ENCODE data around the gene RPP40.

Gene RPP40

DNA sequence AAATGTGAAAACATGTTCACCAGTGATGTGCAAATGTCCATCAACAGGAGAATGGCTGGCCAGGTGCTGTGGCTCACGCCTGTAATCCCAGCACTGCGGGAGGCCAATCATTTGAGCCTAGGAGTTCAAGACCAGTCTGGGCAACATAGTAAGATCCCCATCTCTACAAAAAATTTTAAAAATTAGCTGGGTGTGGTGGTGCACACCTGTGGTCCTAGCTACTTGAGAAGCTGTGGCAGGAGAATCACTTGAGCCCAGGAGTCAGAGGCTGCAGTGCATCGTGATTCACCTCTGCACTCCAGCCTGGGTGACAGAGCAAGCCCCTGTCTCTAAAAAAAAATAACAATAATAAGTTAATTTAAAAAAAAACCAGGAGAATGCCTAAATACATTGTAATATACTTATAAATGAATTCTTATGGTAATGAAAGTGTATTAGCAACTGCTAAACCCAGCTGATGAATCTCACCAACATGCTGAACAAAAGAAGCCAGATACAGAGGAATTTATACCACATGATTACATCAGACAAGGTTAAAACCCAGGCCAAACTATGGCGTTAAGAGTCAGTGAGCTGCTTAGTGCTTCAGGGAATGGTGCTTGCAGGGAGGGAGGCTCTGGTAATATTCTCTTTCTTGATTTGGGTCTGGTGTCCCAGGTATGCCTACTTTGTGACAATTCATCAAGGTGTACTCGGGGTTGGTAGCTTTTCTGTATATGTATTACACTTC, 36.4 kb downstream of the RPP40 start:
- DNase-seq, result no peak

DNA sequence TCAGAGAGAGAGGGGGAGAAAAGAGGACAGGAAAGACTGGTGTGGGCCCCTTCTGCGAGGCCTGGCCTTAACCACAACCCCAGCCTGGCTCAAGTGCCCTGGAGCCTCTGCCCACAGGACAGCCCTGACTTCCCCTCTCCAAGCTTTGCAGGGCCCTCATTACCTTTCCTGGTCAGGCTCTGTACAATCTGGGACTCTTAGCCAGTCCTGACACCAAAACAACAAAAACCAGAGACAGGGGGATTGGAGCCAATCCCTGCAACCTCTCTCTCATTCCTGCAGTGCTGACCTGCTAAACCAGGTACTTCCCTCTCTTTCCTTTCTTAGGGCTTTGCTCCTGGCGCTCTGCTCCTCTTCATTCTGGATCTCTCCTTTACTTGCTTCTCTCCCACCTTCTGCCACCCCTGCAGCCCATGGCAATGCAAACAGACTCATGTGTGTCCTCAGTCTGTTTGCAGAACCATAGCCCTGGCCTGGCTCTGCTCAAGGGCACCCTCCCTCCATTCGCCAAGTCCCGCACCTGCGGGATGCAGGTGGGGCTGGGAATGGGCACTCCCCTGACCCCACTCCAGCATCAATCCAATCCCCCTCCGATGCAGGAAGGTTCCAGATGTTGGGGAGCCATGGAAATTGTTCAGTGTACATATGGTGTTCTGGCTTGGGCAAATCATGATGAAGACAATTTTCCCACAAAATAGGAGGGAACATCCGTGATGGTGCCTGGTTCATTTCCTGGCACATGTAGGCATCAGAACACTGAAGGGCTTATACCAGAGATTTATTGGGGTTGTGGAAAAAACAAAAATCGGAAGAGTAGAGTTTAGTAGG, 38.1 kb downstream of the RPP40 start:
- DNase-seq, result no peak

DNA sequence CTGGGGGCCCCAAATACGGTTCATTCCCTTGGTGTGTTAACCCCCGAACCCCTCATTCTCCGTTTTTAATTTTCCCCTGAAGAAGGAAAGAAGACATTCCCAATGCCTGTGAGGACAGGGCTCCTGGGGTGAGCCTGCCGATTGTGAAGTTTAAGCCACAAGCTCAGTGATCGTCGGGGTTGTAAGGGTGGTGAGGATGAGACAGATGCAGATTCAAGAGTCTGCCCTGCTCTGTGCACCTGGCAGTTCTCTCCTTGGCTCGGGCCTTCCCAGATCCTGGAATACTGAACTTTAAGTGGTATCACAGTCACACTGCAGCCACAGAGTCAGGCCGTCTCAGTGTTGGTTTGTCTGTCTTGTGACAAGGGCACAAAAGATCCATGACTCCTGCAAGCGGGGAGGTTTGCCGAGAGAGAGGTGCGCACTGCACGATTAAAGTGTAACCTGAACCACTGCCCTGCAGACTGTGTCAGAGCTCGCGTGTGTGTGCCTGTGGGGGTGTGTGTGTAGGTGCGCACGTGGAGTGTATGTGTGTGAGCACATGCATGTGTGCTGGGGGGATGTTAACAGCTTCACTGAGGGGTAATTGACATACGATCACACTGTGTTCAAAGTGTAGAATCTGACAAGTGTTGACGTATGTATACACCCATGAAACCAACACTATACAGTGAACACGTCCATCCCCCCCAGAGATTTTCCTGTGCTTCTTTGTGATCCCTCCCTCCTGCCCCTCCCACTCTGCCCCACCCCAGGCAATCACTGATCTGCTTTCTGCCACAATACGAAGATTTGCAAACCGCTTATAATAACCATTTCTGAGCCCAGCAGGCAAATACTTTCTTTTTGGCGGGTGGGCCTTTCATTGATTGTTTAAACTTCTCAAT, 38.9 kb downstream of the RPP40 start:
- no peak for DNase-seq

DNA sequence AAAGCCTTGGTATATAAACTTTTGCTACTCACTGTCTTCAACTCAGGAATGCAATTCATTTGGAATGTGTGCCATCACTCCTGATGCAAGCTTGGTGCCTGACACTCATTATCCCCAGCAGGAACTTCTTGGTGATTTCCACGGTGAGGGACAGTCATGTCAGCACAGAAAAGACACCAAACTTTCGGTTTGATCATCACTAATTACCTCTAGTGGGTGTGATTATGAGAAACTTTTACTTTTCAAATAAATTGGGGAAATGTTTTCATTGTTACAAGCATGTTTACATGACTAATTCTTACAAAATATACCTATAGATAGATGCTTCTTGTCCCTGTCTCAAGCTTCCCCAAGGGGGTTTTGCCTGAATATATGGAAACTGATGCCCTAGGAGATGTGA, 40.9 kb downstream of the RPP40 start:
- no peak for DNase-seq

DNA sequence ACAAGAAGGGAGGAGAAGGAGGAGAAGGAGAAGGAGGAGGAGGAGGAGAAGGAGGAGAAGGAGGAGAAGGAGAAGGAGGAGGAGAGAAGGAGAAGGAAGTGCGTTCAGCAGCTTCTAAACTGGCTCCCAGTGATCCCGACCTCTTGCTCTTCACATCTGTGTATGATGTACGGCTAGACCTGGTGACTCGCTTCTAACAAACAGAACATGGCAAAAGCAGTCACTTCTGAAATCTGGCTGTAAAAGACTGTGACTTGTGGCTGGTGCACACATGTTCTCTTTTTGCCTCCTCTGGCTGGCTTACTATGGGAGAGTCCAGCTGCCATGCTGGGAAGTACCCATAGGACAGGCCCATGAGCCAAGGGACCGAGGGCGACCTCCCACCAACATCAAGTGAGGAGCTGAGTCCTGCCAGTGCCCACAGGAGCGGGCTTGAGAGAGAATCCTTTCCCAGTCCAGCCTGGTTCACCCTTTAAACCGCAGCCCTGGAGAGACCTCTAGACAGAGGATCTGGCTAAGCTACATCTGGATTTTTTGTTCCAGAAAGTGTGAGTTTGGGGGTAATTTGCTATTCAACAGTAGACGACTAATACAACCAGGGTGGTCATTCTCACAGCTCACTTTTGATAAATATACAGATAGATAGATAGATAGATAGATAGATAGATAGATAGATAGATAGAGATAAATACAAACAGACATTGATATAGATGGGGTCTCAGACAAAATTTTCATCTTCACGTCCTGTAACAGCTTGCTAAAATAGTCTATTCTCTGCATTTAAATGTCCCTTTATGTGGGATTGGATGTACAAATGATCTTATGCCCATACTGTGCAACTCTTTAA, 42.3 kb downstream of the RPP40 start:
- no peak for DNase-seq

DNA sequence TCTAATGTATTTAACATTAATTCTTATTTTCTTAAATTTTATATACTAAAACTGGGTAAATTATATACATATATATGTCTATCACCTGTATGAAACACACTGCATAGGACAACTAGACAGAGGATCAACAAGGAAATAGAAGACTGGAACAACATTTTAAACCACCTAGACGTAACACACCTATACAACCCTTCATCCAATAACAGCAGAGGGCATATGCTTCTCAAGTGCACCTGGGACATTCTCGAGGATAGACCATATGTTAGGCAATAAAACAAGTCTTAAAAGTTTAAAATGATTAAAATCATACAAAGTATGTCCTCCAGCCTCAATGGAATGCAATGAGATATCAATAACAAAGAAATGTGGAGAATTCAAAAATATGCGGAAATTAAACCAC, 45.2 kb downstream of the RPP40 start:
- no peak for DNase-seq

DNA sequence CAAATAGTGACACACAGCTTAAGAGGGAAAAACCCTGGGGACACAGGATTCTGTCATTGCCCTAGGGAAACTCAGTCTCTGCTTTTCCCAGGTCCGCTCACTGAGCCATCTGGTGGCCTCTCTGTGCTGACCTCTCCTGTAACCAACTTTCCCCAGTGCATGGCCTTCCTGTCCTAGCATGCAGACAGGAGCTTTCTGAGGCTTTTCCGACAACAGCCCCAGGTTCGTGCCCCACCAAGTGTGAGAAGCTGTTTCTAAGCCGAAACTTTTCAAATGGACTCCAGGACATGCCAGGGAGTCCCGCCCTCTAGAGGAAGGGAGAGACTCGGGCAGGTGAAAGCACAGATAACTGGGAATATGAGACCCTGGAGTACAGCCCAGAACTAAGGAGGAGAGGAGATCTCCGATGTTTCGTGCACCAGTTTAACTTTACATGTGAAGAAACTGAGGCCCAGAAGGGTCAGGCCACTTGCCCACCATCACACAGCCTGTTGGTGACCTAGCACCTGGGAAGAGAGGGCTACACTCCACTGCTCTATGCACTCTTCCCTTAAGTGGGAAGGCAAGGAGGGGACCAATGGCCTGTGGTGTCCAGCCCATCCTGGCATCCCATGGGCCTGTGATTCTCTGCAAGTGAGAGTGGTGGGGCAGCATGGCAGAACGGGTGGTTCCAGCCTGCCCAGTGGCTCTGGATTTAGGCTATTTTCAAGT, 46.2 kb downstream of the RPP40 start:
- no peak for DNase-seq

DNA sequence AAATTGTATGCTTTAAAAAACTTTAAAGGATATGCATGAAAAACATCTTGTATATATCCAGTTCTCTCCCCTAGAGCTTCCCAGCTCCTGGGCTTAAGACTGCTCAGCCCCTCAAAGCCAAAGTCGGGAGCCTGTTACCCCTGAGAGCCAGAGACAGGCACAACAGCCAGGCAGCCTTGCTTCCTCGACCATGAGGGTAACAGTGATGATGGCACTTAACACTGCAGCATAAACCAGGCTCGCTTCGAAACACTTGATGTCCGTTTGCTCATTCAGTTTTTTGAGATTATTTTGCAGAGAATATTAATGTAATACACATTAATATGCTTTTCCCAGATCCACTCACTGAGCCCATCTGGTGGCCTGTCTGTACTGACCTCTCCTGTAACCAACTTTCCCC, 47.2 kb downstream of the RPP40 start:
- DNase-seq, result no peak

DNA sequence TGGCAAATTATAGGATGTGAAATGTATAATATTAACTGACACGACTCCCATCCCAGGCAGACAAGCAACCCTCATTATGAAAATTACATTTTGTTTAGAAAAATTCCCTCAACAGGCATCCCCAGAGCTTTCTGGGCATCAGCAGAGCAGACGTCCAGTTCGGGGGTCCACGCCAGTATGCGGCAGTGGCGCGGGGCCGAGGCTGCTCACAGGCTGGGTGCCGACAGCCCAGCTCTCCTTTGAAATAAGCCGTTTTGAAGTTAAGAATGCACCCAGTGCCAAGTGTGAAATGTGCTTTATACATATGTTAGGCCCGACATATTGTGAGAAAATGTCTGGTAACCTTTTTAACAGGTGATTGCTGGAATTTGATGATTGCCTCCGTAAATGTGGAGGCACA, 50.4 kb downstream of the RPP40 start:
- DNase-seq, result no peak

DNA sequence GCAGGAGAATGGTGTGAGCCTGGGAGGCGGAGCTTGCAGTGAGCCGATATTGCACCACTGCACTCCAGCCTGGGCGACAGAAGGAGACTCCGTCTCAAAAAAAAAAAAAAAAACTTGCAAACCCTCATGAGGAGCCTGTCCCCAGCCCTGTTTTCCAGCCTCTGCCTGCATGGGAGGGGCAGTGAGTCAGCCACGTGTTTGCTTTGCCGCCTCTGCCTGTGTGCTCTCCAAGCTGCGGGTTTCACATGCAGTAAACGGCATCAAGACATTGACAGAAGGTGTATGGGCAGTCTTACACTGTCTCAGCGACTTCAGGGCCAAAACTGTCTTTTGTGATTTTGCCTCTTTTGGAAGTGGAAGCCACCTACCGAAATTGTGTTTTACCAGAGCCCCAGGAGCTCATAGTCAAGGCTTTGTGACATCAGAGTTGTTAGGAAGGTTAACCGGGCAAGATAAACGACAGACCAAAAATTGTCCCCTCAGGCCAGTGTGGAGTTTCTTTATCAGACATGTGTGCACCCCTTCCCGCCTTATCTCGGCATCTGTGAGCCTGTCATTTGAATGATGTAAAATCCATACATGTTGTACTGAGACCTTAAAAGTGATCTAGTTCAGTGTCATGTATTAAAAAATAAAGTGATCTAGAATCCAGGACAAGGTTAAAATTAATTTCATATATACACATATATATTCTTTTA, 52.9 kb downstream of the RPP40 start:
- no peak for DNase-seq

DNA sequence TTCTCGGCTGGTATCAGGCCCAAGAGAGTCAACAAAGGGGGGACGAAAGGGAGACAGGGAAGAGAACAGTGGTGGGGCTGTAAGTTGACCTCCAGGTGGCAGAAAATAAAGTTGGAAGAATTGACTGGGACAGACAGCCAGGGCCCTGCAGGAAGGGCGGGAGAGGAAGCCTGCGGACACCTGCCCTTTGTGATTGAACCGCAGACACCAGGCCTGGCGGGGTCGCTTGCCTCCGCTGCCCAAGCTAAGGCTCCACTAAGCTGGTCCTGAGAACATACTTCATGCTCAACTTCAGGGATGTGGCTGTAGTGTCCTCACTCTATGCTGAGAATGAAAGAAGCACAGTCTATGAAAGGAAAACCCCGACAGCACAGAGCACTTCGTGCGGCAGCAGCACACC, 53.8 kb downstream of the RPP40 start:
- no peak for DNase-seq

DNA sequence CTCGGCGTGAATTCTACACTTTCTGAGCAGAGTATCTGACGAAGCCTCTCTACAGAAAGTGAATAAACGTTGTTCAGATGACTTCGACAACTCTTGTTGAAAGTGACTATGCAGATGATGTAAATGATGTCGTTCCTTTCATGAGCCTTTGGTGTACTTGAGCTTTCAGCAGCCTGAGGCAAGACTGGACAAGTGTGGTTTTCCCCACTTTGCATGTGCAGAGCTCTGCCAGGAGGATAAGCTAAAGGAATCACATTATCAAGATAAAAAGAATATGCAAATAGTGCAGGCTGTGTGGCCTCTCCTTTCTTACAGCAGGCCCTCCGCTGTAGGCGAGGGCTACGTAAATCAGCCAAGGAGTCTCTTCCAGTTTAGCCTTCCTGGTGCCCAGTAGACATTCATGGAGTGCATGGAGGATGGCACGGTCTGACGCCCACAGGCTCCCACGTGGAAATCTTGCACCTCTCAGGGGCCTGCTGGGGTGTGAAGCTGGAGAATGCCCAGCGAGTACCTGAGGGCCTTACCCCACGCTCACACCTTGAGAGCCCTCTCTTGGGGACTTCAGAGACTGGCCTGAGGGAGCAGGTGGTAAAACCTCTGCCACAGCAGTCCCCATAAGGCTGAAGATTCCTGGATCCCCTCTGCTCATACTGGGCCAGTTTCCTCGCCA, 54.9 kb downstream of the RPP40 start:
- DNase-seq, result no peak

DNA sequence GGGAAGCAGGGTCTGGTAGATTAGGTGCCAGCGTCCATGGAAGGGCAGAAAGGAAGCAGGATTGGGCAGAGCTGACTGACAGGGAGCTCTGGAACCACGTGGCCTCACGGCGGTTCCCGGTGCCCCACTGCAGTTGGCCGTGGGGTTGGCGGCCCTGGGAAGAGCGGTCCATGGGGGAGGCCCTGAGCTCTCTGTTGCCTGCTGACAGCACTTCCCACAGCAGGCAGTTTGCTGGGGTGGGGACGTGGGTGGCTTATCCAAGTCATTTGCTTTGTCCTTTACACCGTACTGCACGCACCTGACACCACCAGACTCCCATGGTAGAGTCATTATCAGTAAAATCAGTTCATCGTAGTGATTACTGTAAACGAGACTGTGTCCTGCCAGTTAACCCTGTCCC, 56.1 kb downstream of the RPP40 start:
- no peak for DNase-seq

DNA sequence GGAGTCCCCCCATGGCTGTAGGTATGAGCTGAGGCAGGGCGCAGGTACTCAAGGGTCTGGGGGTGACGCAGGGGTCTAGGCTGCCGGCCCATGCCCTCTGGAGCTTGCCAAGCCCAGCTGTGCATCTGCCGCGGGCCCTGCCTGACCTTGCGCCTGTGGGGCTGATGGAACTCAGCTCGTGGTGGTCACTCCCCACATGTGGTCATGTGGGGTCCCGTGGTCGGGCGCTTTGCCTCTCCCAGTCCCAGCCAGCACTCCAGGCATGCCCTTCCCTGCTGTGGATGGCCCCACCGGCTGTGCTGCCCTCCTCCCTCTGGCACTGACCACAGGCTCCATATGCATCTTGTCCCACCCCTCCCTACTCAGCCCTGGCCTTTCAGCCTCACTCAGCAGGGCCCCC, 57.3 kb downstream of the RPP40 start:
- no peak for DNase-seq

All from SW 1271 (cell line).